HepG2 (cell line): ENCODE results near the gene PLEKHA6. TPM values are rescaled to one million over a fixed set of nuclear protein-coding genes. Genes with fewer than 3 reads are reported as not detected.

ENCODE experiments used
- ATAC-seq: fragments of 200-7000 bp; cut with Tn5 transposase; 3 replicates; pipeline ENCODE4 v1.9.1; 2020; ENCODE audit warnings: mild to moderate bottlenecking, moderate library complexity
- BruUV-seq: library from RNA; stranded (reverse); fragments of 400-500 nt; replicated peaks from 2 replicates; lab custom pipeline; 2021; lab: Mats Ljungman, UMichigan
- CTCF ChIA-PET: fragments of 300-600 bp; formaldehyde crosslinking; extraction: SDS; loops from one replicate; lab custom pipeline; 2021; ENCODE audit warnings: low total read pairs, inconsistent platforms, low intra/inter-chr PET ratio; lab: Yijun Ruan, JAX
- POLR2A ChIA-PET: fragments of 350-600 bp; sonication (Branson Sonifier 250); formaldehyde crosslinking; loops from one replicate; lab custom pipeline; 2020; ENCODE audit warnings: antibody characterized with exemption, inconsistent platforms; lab: Yijun Ruan, JAX
- DNase-seq: peaks from one replicate; pipeline ENCODE4 v3.0.0-alpha.2; 2015; ENCODE audit warnings: low spot score
- FAIRE-seq: peaks from 3 replicates; lab custom pipeline; 2011; peaks lifted over from hg19 to GRCh38; lab: Jason Lieb, UNC
- H2AFZ ChIP-seq: one replicate; pipeline ENCODE4 v1.6.1; 2011; ENCODE audit warnings: low read length, inconsistent platforms
- H3K27ac ChIP-seq: fragments of 300-600 bp; 3 replicates; pipeline ENCODE4 v1.8.0; 2011; ENCODE audit warnings: mixed run types, mild to moderate bottlenecking, mixed read lengths, low read length, inconsistent platforms; ENCODE audit not compliant: insufficient read depth; ENCODE audit errors: extremely low read length
- H3K27me3 ChIP-seq, 2 experiments: fragments of 200-600 bp in 1 of 2; 2 replicates in 1 of 2; 3 replicates in 1 of 2; pipeline versions ENCODE4 v1.6.0 to v1.8.0; 2011; ENCODE audit warnings: low read length in 2 of 2, mild to moderate bottlenecking in 2 of 2, moderate library complexity in 2 of 2, inconsistent platforms in 1 of 2; ENCODE audit not compliant: insufficient read depth in 2 of 2, control insufficient read depth in 1 of 2
- H3K36me3 ChIP-seq, 2 experiments: fragments of 200-600 bp in 1 of 2; replicated peaks in 1 of 2; 2 replicates in 1 of 2; 3 replicates in 1 of 2; pipeline versions ENCODE4 v1.5.1 to v1.8.0; 2011; ENCODE audit warnings: low read length in 2 of 2, inconsistent platforms in 1 of 2; ENCODE audit not compliant: insufficient read depth in 2 of 2, control insufficient read depth in 1 of 2
- H3K4me1 ChIP-seq: 2 replicates; pipeline ENCODE4 v1.5.1; 2012; ENCODE audit warnings: low read length, inconsistent platforms; ENCODE audit not compliant: insufficient read depth
- H3K4me2 ChIP-seq: 2 replicates; pipeline ENCODE4 v1.6.0; 2011; ENCODE audit warnings: low read depth, low read length, inconsistent platforms
- H3K4me3 ChIP-seq, 3 experiments: fragments of 200-600 bp in 1 of 3; sonication (generic), shearing (Covaris generic) in 1 of 3; replicated peaks in 1 of 3; 2 replicates each; pipeline ENCODE4 v1.5.1; 2011 to 2016; ENCODE audit warnings: low read length in 3 of 3, inconsistent platforms in 2 of 3, low read depth in 2 of 3, mild to moderate bottlenecking in 2 of 3, control low read depth in 1 of 3, mixed read lengths in 1 of 3; ENCODE audit not compliant: insufficient read depth in 1 of 3
- H3K79me2 ChIP-seq: one replicate; pipeline ENCODE4 v1.6.1; 2011; ENCODE audit warnings: low read length, inconsistent platforms; ENCODE audit not compliant: insufficient read depth
- H3K9ac ChIP-seq: 2 replicates; pipeline ENCODE4 v1.6.0; 2011; ENCODE audit warnings: mild to moderate bottlenecking, low read depth, low read length, inconsistent platforms; ENCODE audit not compliant: insufficient read depth
- H3K9me3 ChIP-seq: 2 replicates; pipeline ENCODE4 v1.5.1; 2012; ENCODE audit warnings: mild to moderate bottlenecking, low read length
- H4K20me1 ChIP-seq: 2 replicates; pipeline ENCODE4 v1.6.0; 2011; ENCODE audit warnings: inconsistent platforms, mild to moderate bottlenecking, low read length, moderate library complexity; ENCODE audit not compliant: insufficient read depth
- FOXP4 ChIP-seq: sonication (generic); formaldehyde crosslinking; IDR thresholded peaks from 2 replicates; pipeline ENCODE4 v1.4.0; 2020; ENCODE audit warnings: missing genetic modification reagents
- HNF1B ChIP-seq: sonication (generic); formaldehyde crosslinking; IDR thresholded peaks from 2 replicates; pipeline ENCODE4 v1.5.1; 2020; ENCODE audit warnings: mild to moderate bottlenecking, moderate library complexity, missing genetic modification reagents
- JDP2 ChIP-seq: sonication (generic); formaldehyde crosslinking; IDR thresholded peaks from 2 replicates; pipeline ENCODE4 v1.8.1; 2022; ENCODE audit warnings: missing genetic modification reagents, borderline replicate concordance
- MAF1 ChIP-seq: sonication (generic); formaldehyde crosslinking; IDR thresholded peaks from 2 replicates; pipeline ENCODE4 v1.5.0; 2020; ENCODE audit warnings: missing genetic modification reagents, borderline replicate concordance
- MIXL1 ChIP-seq: IDR thresholded peaks from 2 replicates; pipeline ENCODE4 v1.6.1; 2016
- RFXAP ChIP-seq: sonication (generic); formaldehyde crosslinking; IDR thresholded peaks from 2 replicates; pipeline ENCODE4 v1.4.0; 2020; ENCODE audit warnings: missing genetic modification reagents, borderline replicate concordance
- STAG1 ChIP-seq: sonication (generic); formaldehyde crosslinking; IDR thresholded peaks from 2 replicates; pipeline ENCODE4 v1.4.0; 2020; ENCODE audit warnings: missing genetic modification reagents
- TEAD3 ChIP-seq: optimal IDR thresholded peaks from 2 replicates; pipeline ENCODE3; 2016; ENCODE audit warnings: borderline replicate concordance
- ZNF414 ChIP-seq: sonication (generic); formaldehyde crosslinking; IDR thresholded peaks from 2 replicates; pipeline ENCODE4 v1.5.0; 2020; ENCODE audit warnings: missing genetic modification reagents
- WGBS: methylation state at CpG from one replicate; pipeline ENCODE4 v1.1.6; 2017; ENCODE audit warnings: low lambda C conversion rate; 5-methylcytosine and 5-hydroxymethylcytosine counted together
- in situ Hi-C: cut with HindIII; loops from 2 replicates; pipeline ENCODE4 v1.10.0; 2017; ENCODE audit warnings: low pct_unique_long_range_greater_than_20kb; ENCODE audit not compliant: extremely low pct_ligation_motif_present
- intact Hi-C: fragments of 100-400 bp; cut with micrococcal nuclease; formaldehyde crosslinking; loops from one replicate; pipeline ENCODE4 v1.10.0; 2022; ENCODE audit not compliant: unreplicated experiment
- polyA plus RNA-seq, 8 experiments: library from polyadenylated mRNA; depleted of rRNA in 3 of 8; stranded (reverse) in 7 of 8; unstranded in 1 of 8; fragments of >200 nt; fragmentation: Illumina TruSeq in 4 of 8; extraction: Trizol in 4 of 8; gene quantifications; 2 replicates each; pipeline versions ENCODE4 v1.2.1 to v1.2.3, GENCODE V29; 2011 to 2016; ENCODE audit warnings: low read depth in 4 of 8, missing spikeins in 1 of 8, mixed read lengths in 1 of 8; ENCODE audit not compliant: insufficient read depth in 1 of 8
- total RNA-seq, 5 experiments: library from RNA; depleted of rRNA; stranded (reverse); fragments of >200 nt; fragmentation: Illumina TruSeq; extraction: Trizol; gene quantifications; 2 replicates each; pipeline ENCODE4 v1.2.3, GENCODE V29; 2016; ENCODE audit warnings: low read depth in 1 of 5
- TF ChIP-seq, protein P1 (sequence below): IDR thresholded peaks from 2 replicates; pipeline ENCODE4 v1.6.1; 2016; ENCODE audit warnings: low read depth
- TF ChIP-seq, protein P2 (sequence below): sonication (generic); formaldehyde crosslinking; conservative IDR thresholded peaks from 2 replicates; pipeline ENCODE4 v1.4.0; 2020; ENCODE audit warnings: missing genetic modification reagents

The PLEKHA6 gene
- total and polyA plus RNA-seq, 2 of the 13 experiments (the other 11 are each of a cell fraction or from before 2014, with no cell fraction given), result 5.3 to 11.4 TPM

DNA sequence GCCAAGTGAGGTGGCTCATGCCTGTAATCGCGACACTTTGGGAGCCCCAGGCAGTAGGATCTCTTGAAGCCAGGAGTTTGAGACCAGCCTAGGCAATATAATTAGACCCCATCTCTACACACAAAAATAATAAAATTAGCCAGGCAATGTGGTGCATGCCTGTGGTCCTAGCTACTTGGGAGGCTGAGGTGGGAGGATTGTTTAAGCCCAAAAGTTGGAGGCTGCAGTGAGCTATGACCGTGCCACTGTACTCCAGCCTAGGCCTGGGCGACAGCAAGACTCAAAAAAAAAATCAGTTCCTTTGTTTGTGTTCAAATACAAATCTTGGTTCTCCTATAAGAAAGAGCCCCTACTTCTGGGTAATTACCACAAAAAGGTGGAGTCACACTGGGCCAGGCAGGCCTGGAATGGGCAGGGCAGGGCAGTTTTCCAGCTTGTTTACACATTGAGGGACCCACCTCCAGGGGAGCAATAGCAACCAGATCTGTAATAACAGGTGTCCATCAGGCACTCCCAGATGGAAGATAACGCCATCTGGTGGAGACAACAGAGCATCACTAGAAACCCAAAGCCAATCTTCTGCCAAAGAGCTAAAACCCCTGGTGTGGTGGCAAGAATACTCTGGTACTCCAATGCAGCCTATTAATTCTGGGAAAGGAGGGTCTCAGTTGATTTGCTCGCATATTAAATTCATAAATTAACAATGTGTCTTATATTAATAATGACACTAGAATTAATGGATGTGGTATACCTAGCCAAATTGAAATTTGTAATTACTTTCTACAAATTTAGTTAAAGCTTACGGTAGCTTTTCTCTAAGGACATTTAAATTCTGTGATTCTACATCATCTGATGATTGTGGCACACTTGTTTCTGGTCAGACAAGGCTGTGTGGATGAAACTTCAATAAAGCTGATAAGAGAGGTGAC is 38.7 kb upstream of the PLEKHA6 start:
- no peaks in the 10 kb centered on the region for H4K20me1 ChIP-seq
- no peak overlapping the region for H3K9ac ChIP-seq
- in situ Hi-C loops (no loop called here), intact Hi-C loops (loop anchor here (1.0 kb wide), 4 partner anchors 20 to 184 kb away; no protein-coding TSS in a partner anchor)
- CTCF ChIA-PET, result interaction anchor here (0.9 to 1.8 kb wide), 6 partner anchors 15 to 236 kb away, joined by 3 to 8 read pairs (median 6); partner anchors contain the start of gene GOLT1A
- peaks cover 1 to 7% of the 10 kb centered on the region in 2 experiments; a peak in 3 of 5 replicates for H3K36me3 ChIP-seq
- H3K4me3 ChIP-seq, result no peak overlapping the region
- POLR2A ChIA-PET, result interaction anchor here (0.8 to 2.5 kb wide), 9 partner anchors 9 to 270 kb away, joined by 3 to 20 read pairs (median 4); partner anchors contain the start of gene GOLT1A
- peak overlapping the region; percentile 13 for H3K27ac ChIP-seq
- no TSS peak for BruUV-seq
- no peaks in the 10 kb centered on the region for H3K4me1 ChIP-seq
- H2AFZ ChIP-seq, result no peak overlapping the region
- DNase-seq, result peak; percentile 94
- no peaks in the 10 kb centered on the region for H3K9me3 ChIP-seq
- no peaks in the 10 kb centered on the region for H3K27me3 ChIP-seq
- WGBS, result 69% methylated on average over 7 of the region's 7 CpGs
- ATAC-seq, result peak; percentile 100
- H3K4me2 ChIP-seq, result no peak overlapping the region
- peaks cover 13% of the 10 kb centered on the region for H3K79me2 ChIP-seq
- FAIRE-seq, result peak; percentile 98
- TF ChIP-seq HNF1B (peak; percentile 71), ZNF414 (CRISPR knock-in tag) (no peak), MAF1 (CRISPR knock-in tag) (no peak), RFXAP (peak; percentile 49; the same call in 1 of the 2 replicates), MIXL1 (CRISPR knock-in tag) (peak; percentile 68; the same call in 1 of the 2 replicates), JDP2 (CRISPR knock-in tag) (no peak), STAG1 (CRISPR knock-in tag) (peak; percentile 78), TEAD3 (CRISPR knock-in tag) (peak; percentile 80), FOXP4 (peak; percentile 86)
- TF ChIP-seq, protein P1, sequence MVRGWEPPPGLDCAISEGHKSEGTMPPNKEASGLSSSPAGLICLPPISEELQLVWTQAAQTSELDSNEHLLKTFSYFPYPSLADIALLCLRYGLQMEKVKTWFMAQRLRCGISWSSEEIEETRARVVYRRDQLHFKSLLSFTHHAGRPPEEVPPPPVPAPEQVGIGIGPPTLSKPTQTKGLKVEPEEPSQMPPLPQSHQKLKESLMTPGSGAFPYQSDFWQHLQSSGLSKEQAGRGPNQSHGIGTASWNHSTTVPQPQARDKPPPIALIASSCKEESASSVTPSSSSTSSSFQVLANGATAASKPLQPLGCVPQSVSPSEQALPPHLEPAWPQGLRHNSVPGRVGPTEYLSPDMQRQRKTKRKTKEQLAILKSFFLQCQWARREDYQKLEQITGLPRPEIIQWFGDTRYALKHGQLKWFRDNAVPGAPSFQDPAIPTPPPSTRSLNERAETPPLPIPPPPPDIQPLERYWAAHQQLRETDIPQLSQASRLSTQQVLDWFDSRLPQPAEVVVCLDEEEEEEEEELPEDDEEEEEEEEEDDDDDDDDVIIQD (CRISPR knock-in tag), result peak; percentile 63; the same call in 1 of the 2 replicates
- TF ChIP-seq, protein P2, sequence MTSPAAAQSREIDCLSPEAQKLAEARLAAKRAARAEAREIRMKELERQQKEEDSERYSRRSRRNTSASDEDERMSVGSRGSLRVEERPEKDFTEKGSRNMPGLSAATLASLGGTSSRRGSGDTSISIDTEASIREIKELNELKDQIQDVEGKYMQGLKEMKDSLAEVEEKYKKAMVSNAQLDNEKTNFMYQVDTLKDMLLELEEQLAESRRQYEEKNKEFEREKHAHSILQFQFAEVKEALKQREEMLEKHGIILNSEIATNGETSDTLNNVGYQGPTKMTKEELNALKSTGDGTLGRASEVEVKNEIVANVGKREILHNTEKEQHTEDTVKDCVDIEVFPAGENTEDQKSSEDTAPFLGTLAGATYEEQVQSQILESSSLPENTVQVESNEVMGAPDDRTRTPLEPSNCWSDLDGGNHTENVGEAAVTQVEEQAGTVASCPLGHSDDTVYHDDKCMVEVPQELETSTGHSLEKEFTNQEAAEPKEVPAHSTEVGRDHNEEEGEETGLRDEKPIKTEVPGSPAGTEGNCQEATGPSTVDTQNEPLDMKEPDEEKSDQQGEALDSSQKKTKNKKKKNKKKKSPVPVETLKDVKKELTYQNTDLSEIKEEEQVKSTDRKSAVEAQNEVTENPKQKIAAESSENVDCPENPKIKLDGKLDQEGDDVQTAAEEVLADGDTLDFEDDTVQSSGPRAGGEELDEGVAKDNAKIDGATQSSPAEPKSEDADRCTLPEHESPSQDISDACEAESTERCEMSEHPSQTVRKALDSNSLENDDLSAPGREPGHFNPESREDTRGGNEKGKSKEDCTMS (CRISPR knock-in tag), result no peak
